ENCODE data around the gene CEP135. TPM values are rescaled to one million over a fixed set of nuclear protein-coding genes. Genes with fewer than 3 reads are reported as not detected.

CEP135 gene
- total RNA-seq, 1 experiment from 2014 or later: 15.3 TPM

GRCh38 chr4:56008206-56008605 lies 59.5 kb downstream of the CEP135 start:
- H3K36me3 ChIP-seq (ENCODE audit: insufficient read depth, low read length, poor library complexity, severe bottlenecking): peaks cover 4% of the 10 kb centered on the region
- H3K27ac ChIP-seq (ENCODE audit: low read depth, low read length, poor library complexity, severe bottlenecking): no peak overlapping the region
- DNase-seq (ENCODE audit: low spot score): no peak
- ChIA-PET CTCF (no interaction called here), POLR2A (ENCODE audit: low non-redundant PET) (no interaction called here)
- BruUV-seq (replicated peaks): no TSS peak
- H3K4me1 ChIP-seq (ENCODE audit: insufficient read depth, low read length, poor library complexity, severe bottlenecking): no peaks in the 10 kb centered on the region
- intact Hi-C loops (cut with micrococcal nuclease; ENCODE audit: unreplicated experiment): no loop called here
- no peak overlapping the region for H3K4me3 ChIP-seq (ENCODE audit: low read depth, low read length, poor library complexity, severe bottlenecking)
- H3K9me3 ChIP-seq (ENCODE audit: low read depth, low read length, poor library complexity, severe bottlenecking): no peaks in the 10 kb centered on the region
- TF ChIP-seq, protein P1, sequence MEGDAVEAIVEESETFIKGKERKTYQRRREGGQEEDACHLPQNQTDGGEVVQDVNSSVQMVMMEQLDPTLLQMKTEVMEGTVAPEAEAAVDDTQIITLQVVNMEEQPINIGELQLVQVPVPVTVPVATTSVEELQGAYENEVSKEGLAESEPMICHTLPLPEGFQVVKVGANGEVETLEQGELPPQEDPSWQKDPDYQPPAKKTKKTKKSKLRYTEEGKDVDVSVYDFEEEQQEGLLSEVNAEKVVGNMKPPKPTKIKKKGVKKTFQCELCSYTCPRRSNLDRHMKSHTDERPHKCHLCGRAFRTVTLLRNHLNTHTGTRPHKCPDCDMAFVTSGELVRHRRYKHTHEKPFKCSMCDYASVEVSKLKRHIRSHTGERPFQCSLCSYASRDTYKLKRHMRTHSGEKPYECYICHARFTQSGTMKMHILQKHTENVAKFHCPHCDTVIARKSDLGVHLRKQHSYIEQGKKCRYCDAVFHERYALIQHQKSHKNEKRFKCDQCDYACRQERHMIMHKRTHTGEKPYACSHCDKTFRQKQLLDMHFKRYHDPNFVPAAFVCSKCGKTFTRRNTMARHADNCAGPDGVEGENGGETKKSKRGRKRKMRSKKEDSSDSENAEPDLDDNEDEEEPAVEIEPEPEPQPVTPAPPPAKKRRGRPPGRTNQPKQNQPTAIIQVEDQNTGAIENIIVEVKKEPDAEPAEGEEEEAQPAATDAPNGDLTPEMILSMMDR (conservative IDR thresholded peaks at IDR 0.05; ENCODE audit: low read depth, low read length): no peak
- TF ChIP-seq EZH2 (IDR thresholded peaks at IDR 0.05; ENCODE audit: borderline replicate concordance, low read depth, low read length, poor library complexity, severe bottlenecking): no peak
- H3K27me3 ChIP-seq (replicated peaks; ENCODE audit: insufficient read depth, low read depth, low read length, poor library complexity): no peaks in the 10 kb centered on the region

- Histone ChIP-seq H3K27me3 (replicated peaks; ENCODE audit: insufficient read depth, low read depth, low read length, poor library complexity) (no peaks in the 10 kb centered on the region), H3K4me3 (ENCODE audit: low read depth, low read length, poor library complexity, severe bottlenecking) (no peak overlapping the region), H3K4me1 (ENCODE audit: insufficient read depth, low read length, poor library complexity, severe bottlenecking) (no peaks in the 10 kb centered on the region), H3K36me3 (ENCODE audit: insufficient read depth, low read length, poor library complexity, severe bottlenecking) (peaks cover 13% of the 10 kb centered on the region), H3K27ac (ENCODE audit: low read depth, low read length, poor library complexity, severe bottlenecking) (no peak overlapping the region), H3K9me3 (ENCODE audit: low read depth, low read length, poor library complexity, severe bottlenecking) (no peaks in the 10 kb centered on the region)
- no TSS peak for BruUV-seq (replicated peaks)
- ChIA-PET POLR2A (ENCODE audit: low non-redundant PET) (no interaction called here), CTCF (no interaction called here)
- DNase-seq (ENCODE audit: low spot score): no peak
- intact Hi-C loops (cut with micrococcal nuclease; ENCODE audit: unreplicated experiment): no loop called here
- TF ChIP-seq EZH2 (IDR thresholded peaks at IDR 0.05; ENCODE audit: borderline replicate concordance, low read depth, low read length, poor library complexity, severe bottlenecking): no peak
- TF ChIP-seq, protein P1 (conservative IDR thresholded peaks at IDR 0.05; ENCODE audit: low read depth, low read length): no peak
Observed at GRCh38 chr4:56026596-56026995, 77.9 kb downstream of the CEP135 start.

DNA sequence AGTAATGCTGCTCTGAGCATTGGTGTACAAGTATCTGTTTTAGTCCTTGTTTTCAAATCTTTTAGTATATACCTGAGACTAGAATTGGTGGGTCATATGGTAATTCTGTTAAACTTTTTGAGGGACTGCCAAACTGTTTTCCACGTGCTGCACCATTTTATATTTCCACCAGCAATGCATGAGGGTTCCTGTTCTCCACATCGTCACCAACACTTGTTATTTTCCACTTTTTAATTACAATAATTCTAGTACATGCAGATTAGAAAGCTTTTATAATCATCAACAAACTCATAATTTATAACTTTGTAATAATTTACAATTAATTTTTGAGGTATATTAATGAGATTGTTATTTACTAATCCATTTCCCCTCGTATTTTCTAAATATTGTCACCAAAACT lies 79.4 kb downstream of the CEP135 start:
- DNase-seq (ENCODE audit: low spot score): no peak
- no peak for TF ChIP-seq EZH2 (IDR thresholded peaks at IDR 0.05; ENCODE audit: borderline replicate concordance, low read depth, low read length, poor library complexity, severe bottlenecking)
- TF ChIP-seq, protein P1 (conservative IDR thresholded peaks at IDR 0.05; ENCODE audit: low read depth, low read length): no peak
- H3K36me3 ChIP-seq (ENCODE audit: insufficient read depth, low read length, poor library complexity, severe bottlenecking): peaks cover 13% of the 10 kb centered on the region
- intact Hi-C loops (cut with micrococcal nuclease; ENCODE audit: unreplicated experiment): no loop called here
- no peaks in the 10 kb centered on the region for H3K9me3 ChIP-seq (ENCODE audit: low read depth, low read length, poor library complexity, severe bottlenecking)
- CTCF ChIA-PET: no interaction called here
- no peaks in the 10 kb centered on the region for H3K4me1 ChIP-seq (ENCODE audit: insufficient read depth, low read length, poor library complexity, severe bottlenecking)
- no peak overlapping the region for H3K4me3 ChIP-seq (ENCODE audit: low read depth, low read length, poor library complexity, severe bottlenecking)
- no peaks in the 10 kb centered on the region for H3K27me3 ChIP-seq (replicated peaks; ENCODE audit: insufficient read depth, low read depth, low read length, poor library complexity)
- POLR2A ChIA-PET (ENCODE audit: low non-redundant PET): no interaction called here
- no TSS peak for BruUV-seq (replicated peaks)
- no peak overlapping the region for H3K27ac ChIP-seq (ENCODE audit: low read depth, low read length, poor library complexity, severe bottlenecking)
